Peyer's patch (tissue), 4 donors: ENCODE results near the gene MSANTD3. TPM values are rescaled to one million over a fixed set of nuclear protein-coding genes. Genes with fewer than 3 reads are reported as not detected.

Source experiments
- DNase-seq, 3 donors: peaks; one replicate each; pipeline ENCODE4 v3.0.0-alpha.2; 2017 to 2019
- H3K27ac ChIP-seq, 4 donors: fragments of 200-600 bp; sonication (generic); one replicate each; pipeline ENCODE4 v1.5.1; 2016 to 2019
- H3K27me3 ChIP-seq, 2 donors: fragments of 200-600 bp; sonication (generic); one replicate each; pipeline ENCODE4 v1.5.1; 2019
- H3K36me3 ChIP-seq, 3 donors: fragments of 200-600 bp; sonication (generic); one replicate each; pipeline ENCODE4 v1.5.1; 2016 to 2019
- H3K4me1 ChIP-seq, 4 donors: fragments of 200-600 bp; sonication (generic); one replicate each; pipeline ENCODE4 v1.5.1; 2016 to 2019
- H3K4me3 ChIP-seq, 4 donors: fragments of 200-600 bp; sonication (generic); 1 replicate in 3 of 4; 2 replicates in 1 of 4; pipeline ENCODE4 v1.5.1; 2016 to 2019; ENCODE audit warnings: mild to moderate bottlenecking in 1 of 4
- H3K9me3 ChIP-seq, 4 donors: fragments of 200-600 bp; sonication (generic); one replicate each; pipeline ENCODE4 v1.5.1; 2016 to 2019; ENCODE audit warnings: mild to moderate bottlenecking in 1 of 4
- CTCF ChIP-seq, 6 experiments: fragments of 450-650 bp in 4 of 6; fragments of 200-600 bp in 2 of 6; sonication (generic) in 1 of 6; IDR thresholded peaks; one replicate each; pipeline ENCODE4 v1.5.1; 2017 to 2019; ENCODE audit warnings: antibody characterized with exemption in 6 of 6, mild to moderate bottlenecking in 3 of 6, moderate library complexity in 1 of 6
- POLR2A ChIP-seq, 2 donors: fragments of 450-650 bp; IDR thresholded peaks; one replicate each; pipeline ENCODE4 v1.5.1; 2017; ENCODE audit warnings: antibody characterized with exemption in 2 of 2, mild to moderate bottlenecking in 2 of 2, moderate library complexity in 2 of 2
- total RNA-seq, 4 donors: library from RNA; depleted of rRNA; stranded (reverse); fragments of >200 nt; gene quantifications; one replicate each; pipeline ENCODE4 v1.1.0, GENCODE V29; 2016

MSANTD3 gene
- total RNA-seq, 4 donors from 2014 or later: 5.5 to 37.1 (median 9.5) TPM

DNA sequence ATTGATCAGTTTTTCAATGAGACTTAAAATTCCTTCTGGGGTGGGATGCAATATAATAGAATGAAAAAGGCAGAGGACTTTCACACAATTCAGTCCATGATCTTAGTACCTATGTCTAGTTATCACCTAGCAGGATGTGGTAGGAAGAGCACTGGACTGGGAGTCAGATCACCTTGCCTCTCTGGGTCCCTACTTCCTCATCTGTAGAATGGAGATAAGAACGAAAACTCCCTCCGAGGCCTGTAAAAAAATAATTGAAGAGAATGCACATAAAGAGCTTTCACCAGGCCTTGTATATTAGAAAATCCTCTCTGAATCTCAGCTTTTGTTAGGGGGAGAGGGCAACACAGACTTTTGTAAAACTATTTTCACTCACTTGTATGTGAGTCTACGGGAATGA lies 45.3 kb downstream of the MSANTD3 start:
- Histone ChIP-seq H3K4me3 (no peak overlapping the region), H3K36me3 (no peaks in the 10 kb centered on the region), H3K9me3 (no peaks in the 10 kb centered on the region), H3K4me1 (peaks cover 0 to 9% (median 4%) of the 10 kb centered on the region in 4 donors), H3K27me3 (no peaks in the 10 kb centered on the region), H3K27ac (no peak overlapping the region)
- no peak for DNase-seq
- TF ChIP-seq CTCF (IDR thresholded peaks at IDR 0.05): no peak
- TF ChIP-seq POLR2A (IDR thresholded peaks at IDR 0.05): no peak

GRCh38 chr9:100472788-100473275 lies 45.9 kb downstream of the MSANTD3 start, which contains the start of gene TMEFF1:
TSS of gene TMEFF1 (plus strand) at chr9:100473149. CDS start at chr9:100473545, 396 bp downstream.
- peak within 1 kb of the TSS; percentile 39 to 59 (median 54) for H3K4me3 ChIP-seq
- peaks cover 0 to 9% (median 4%) of the 10 kb centered on the region in 4 donors for H3K4me1 ChIP-seq
- DNase-seq: peak in 1 of 3 donors; percentile 49
- H3K9me3 ChIP-seq: no peaks in the 10 kb centered on the region
- no peaks in the 10 kb centered on the region for H3K36me3 ChIP-seq
- H3K27me3 ChIP-seq: no peaks in the 10 kb centered on the region
- TF ChIP-seq CTCF (IDR thresholded peaks at IDR 0.05) (no peak), POLR2A (IDR thresholded peaks at IDR 0.05) (no peak)
- no peak within 1 kb of the TSS for H3K27ac ChIP-seq

- peak in 1 of 3 donors; percentile 45 for DNase-seq
- Histone ChIP-seq H3K4me3 (peak overlapping the region; percentile 39 to 59 (median 54)), H3K4me1 (peaks cover 0 to 9% (median 4%) of the 10 kb centered on the region in 4 donors), H3K9me3 (no peaks in the 10 kb centered on the region), H3K27ac (no peak overlapping the region), H3K27me3 (no peaks in the 10 kb centered on the region), H3K36me3 (no peaks in the 10 kb centered on the region)
- TF ChIP-seq CTCF (IDR thresholded peaks at IDR 0.05) (no peak), POLR2A (IDR thresholded peaks at IDR 0.05) (no peak)
Measured at GRCh38 chr9:100473276-100474081, 46.5 kb downstream of the MSANTD3 start.

- Histone ChIP-seq H3K4me3 (peak overlapping the region; percentile 39 to 59 (median 54)), H3K27ac (no peak overlapping the region), H3K36me3 (no peaks in the 10 kb centered on the region), H3K27me3 (no peaks in the 10 kb centered on the region), H3K4me1 (peaks cover 0 to 9% (median 4%) of the 10 kb centered on the region in 4 donors), H3K9me3 (no peaks in the 10 kb centered on the region)
- TF ChIP-seq POLR2A (IDR thresholded peaks at IDR 0.05) (no peak), CTCF (IDR thresholded peaks at IDR 0.05) (no peak)
- no peak for DNase-seq
Measured at GRCh38 chr9:100474082-100474923, 47.4 kb downstream of the MSANTD3 start.

GRCh38 chr9:100474924-100475276 lies 48.0 kb downstream of the MSANTD3 start:
- Histone ChIP-seq H3K4me1 (peaks cover 0 to 9% (median 4%) of the 10 kb centered on the region in 4 donors), H3K27me3 (no peaks in the 10 kb centered on the region), H3K36me3 (no peaks in the 10 kb centered on the region), H3K27ac (no peak overlapping the region), H3K4me3 (no peak overlapping the region), H3K9me3 (no peaks in the 10 kb centered on the region)
- DNase-seq: no peak
- TF ChIP-seq CTCF (IDR thresholded peaks at IDR 0.05): no peak
- TF ChIP-seq POLR2A (IDR thresholded peaks at IDR 0.05): no peak
